ENCODE data around the gene TTC23.
"Not testable (repeated sequence)": the region's sequence is repeated elsewhere in the genome, so short reads cannot be mapped to it uniquely, and the experiment has no call there.

Gene TTC23

DNA sequence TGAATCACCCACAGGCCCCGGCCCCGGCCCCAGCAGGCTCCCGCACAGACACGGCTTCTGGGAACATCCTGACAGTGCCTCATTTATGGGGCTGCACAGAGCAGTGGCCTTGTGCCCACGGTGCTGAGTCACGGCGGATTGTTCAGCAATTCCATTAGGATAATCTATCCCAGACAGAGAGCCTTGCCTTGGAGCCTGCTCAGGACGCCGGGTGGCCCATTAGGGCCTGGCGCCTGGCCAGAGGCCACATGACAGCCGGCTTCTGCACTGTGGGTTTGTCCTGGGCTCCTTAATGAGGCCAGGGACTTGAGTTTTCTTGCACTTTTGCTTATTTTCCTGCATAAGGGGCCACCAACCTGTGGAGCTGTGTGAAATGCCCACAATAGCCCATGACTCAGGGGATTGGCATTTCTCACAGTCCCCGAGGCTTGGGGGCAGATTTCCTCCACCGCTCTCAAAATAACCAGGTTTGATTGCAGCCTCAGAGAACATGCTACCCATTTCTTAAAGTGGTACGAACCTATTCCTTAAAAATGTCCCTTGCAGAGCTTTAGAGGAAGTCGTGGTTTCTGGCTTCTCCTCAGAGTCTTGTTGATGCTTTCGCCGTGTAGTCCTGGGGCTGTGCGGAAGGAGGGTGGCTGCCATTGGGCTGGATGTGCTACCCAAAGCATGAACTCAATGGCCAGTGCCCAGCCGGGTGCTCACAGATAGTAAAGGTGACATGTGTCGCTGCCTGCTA lies 125.5 kb downstream of the TTC23 start:
- in situ Hi-C loops (cut with MboI; ENCODE audit: low sequenced_read_pairs) = no loop called here

DNA sequence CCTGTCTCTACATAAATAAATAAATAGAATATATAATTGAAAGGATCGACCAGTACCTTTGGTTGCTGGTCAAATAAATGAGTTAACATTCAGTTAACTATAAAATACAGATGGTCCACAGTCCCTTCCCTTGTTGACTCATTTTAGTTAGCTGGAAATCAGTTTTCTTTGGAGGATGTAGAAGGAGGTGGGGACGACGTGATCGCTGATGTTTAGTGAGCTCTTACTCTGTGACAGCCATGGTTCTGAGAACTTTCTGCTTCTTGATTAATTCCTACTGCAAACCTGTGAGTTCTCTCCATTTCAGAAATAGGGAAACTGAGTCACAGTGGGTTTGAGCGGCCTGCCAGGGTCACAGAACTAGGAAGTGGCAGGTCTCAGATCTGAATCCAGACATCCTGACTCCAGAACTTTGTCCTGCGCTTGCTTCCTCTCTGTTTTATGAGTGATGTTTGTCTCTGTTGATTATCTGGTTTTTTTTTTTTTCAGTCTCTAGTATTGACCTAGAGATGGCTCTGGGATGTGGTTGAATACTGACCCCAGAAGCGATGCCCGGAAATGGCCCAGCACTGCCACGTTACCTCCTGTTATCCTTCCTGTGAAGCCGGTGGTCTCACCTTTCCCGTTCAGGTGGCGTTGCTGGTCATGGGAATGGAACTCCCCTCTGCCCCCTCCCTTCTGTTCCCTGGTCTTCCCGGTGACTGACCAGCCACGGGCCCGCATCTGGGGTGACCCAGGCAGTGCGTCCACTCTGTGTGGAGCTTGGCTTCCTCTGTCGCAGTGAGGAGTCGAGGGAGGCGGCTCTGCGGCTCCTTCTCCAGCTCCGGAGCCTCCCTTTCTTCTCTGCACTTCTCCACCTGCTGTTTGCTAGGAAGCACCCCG lies 126.3 kb downstream of the TTC23 start:
- in situ Hi-C loops (cut with MboI; ENCODE audit: low sequenced_read_pairs) = no loop called here

DNA sequence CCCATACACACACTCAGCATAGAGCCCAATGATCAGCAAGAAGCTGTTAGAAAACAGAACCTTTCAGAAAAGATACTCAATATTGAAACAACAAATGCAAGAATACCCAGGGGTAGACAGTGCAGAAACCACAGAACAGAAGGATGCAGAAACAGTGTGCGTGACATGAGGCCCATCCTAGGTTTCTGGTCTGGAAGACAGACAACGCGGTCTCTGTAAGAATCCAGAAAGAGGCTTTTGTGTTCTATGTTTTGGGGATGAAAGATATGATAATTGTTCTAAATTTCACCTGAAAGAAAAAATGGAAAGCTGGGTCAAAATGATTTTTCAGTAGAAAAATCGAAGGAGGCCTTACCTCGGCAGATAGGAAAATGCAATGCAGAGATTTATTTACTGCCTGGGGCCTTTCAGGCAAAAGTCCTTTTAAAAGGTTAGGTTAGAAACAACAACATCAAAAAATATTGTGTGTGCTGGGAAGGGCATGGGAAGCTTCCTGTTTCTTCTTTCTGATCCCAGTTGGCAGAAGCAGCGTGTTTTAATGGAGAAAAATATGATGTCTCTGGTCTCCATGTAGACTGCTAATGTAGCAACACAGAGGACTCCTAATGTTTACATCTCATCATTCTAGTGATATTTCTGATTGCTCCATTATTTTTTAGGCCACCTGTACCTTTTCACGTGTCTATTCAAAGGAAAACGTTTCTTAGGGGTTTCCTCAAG lies 127.5 kb downstream of the TTC23 start:
- in situ Hi-C loops (cut with MboI; ENCODE audit: low sequenced_read_pairs) = no loop called here

DNA sequence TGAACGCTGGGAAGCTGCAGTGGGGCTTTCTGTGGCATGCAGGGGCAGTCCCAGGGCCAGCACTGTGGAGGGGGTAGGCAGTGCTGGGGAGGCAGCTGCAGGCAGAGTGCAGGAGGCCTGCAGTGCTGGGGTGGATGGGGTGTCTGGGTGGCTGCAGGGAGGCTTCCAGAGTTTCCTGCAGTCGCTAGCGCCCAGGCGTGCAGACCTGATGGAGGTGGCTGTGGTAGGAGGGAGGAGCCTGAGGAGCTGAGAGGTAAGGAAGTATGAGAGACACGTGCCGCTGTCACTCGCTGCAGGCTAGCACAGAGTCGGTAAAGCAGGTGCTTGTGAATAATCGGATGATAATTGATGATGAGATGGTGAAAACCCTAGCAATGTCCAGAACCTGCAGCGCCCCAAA lies 128.2 kb downstream of the TTC23 start:
- in situ Hi-C loops (cut with MboI; ENCODE audit: low sequenced_read_pairs) = no loop called here

DNA sequence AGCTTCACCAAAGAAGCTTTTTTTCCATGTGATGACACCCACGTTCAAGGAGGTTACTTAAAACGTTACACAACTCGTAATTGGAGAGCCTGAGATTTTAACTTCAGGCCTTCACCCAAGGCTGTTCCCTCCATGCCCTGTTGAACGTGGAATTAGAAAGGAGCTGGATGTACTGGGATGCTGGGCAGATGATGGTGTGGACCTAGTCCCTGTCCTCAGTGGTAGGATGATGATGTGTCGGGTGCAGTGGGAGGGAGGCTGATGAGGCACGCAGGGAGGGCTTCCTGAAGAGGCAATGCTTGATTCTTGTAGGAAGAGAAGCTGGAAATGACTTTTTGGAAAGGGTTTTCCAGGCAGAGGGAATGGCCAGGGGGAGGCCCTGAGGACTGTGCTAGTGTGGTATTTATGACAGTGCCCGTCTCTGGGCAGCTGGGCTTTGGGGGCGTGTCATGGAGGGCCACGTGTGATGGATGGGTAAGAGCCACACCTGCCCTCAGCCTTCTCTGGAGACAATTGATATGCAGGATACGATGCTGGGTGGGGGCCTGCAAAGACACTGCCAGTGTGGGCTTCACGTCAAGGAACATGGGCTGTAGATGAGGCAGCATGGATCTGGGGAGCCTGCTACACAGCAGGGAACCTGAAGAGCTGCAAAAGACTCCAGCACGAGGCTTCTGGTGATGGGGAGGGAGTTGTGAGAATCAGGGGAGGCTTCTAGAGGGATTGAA lies 129.2 kb downstream of the TTC23 start:
- in situ Hi-C loops (cut with MboI; ENCODE audit: low sequenced_read_pairs) = no loop called here

DNA sequence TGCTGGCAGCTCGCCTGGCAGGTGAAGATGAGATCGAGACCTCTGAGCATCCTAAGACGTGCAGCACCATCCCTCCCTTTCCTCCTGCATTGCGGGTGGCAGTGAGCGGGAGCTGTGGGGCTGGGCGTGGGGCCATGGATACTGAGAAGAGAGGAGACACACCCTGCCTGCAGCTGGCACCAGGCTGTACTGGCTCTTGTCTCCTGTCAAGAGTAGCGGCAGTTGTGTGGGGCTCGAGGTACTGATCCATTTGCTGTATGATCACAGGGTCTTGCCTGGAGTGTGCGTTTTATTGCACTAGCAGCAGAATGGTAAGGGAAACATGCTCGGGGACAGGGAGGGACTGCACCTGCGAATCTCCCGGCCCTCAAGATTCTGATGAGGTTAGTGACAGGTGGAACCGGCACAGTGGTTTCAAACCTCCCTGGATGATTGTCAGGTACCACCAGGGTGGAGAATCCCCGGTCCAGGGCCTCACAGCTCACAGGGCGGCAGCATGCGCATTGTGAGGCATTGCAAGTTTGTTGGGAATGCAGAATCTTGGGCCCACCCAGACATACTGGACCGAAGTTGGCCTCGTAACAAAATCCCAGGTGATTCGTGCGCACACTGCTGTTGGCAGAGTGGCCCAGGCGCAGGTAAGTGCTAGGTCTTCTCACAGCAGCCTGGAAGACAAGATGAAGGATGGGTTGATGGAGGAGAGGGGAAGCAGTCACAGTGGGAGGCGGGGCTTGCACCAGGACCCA lies 130.4 kb downstream of the TTC23 start:
- in situ Hi-C loops (cut with MboI; ENCODE audit: low sequenced_read_pairs) = no loop called here

DNA sequence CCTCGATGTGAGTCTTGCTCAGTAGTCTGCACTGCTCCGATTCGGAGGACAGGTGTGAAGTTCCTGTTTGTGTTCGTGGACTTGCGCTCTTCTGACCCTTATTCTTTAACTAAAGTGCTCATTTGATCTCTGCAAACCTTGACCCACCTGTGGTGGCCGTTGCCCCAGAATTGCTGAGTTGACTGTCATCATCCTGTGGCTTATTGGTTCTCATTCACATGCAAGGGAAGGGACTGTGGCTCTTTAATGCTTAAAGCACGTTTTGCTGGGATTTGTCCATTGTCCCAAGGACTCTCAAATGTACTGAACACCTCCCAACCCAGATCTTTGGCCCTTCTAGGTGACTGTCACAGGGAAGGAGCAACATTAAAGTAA lies 131.1 kb downstream of the TTC23 start:
- in situ Hi-C loops (cut with MboI; ENCODE audit: low sequenced_read_pairs) = no loop called here

DNA sequence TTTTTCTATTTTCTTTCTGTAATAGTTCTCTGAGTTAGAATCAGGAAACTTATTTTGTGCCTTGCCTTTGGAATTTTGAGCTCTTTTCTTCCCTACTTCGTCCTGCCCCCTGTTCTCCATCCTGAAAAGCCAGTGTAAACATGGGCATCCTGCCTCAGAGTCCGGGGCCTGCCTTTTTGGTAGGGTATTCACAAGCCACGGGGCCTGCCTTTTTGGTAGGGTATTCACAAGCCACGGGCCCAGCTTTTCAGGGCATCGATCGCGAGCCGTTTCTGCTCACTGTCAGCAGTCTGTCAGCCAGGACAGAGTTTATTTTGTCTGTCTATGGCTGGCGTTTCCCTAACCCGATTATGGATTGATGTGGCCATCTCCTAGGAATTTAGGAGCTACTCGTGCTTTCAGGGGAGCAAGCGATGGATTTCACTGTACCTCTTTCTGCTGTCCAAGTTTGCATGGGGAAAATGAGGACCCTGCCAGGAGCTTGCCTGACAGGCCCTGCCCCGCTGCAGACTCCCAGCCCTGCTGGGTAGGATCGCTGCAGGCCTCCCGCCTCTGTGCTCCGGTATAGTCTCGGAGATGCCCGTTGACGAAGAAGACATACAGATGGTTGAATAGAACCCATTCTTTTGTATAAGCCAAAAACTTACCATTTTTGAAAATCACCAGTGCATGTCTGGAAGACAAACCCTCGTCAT lies 131.7 kb downstream of the TTC23 start:
- in situ Hi-C loops (cut with MboI; ENCODE audit: low sequenced_read_pairs) = no loop called here

DNA sequence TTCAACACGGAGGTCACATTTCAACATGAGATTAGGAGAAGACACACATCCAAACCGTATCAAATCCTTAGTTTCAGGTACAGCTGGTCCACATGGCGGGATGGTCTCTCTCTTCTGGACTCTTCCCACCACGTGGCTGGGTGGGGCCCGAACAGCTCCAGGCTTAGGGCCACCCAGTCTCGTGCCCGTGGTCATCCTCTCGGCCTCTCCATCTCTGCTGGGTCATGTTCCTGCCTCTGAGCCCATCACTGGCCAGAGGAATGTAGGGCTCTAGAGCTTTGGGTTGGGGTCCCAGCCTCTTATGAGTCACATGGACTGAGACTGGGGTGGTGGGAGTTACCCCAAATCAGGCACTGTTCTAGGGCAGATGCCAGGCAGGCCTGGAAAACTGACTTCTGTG lies 132.3 kb downstream of the TTC23 start:
- in situ Hi-C loops (cut with MboI; ENCODE audit: low sequenced_read_pairs) = no loop called here

DNA sequence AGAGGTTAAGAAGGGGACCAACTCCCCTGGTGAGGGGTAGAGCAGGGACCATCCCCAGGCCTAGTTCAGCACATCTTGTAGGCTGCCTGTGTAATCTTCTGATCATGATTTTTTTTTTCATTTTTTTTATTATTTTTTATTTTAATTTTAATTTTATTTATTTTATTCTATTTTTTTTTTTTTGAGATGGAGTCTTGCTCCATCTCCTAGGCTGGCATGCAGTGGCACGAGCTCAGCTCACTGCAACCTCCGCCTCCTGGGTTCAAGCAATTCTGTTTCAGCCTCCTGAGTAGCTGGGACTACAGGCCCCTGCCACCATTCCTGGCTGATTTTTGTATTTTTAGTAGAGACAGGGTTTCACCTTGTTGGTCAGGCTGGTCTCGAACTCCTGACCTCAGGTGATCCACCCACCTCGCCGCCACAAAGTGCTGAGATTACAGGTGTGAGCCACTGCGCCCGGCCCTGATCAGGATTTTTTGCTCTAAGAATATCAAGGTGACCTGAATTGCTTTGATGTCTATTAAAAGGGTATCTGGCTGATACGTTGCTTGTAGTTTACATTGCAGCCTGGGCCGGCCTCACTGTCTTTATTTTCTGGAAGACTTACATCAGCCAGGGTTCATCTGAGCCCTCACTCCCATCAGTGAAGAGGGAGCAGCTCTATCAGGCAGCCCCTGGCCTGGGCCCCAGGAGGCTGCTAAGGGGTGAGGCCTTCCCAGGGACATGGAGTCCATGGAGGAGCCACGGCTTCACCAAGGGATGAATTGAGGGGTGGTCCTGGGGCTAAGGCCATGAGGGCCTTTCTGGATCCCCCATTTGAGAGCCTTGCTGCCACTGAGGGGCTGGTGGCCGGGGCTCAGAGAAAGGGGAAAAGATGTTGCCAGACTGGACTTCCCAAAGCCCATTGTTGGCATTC lies 133.8 kb downstream of the TTC23 start:
- in situ Hi-C loops (cut with MboI; ENCODE audit: low sequenced_read_pairs) = no loop called here

DNA sequence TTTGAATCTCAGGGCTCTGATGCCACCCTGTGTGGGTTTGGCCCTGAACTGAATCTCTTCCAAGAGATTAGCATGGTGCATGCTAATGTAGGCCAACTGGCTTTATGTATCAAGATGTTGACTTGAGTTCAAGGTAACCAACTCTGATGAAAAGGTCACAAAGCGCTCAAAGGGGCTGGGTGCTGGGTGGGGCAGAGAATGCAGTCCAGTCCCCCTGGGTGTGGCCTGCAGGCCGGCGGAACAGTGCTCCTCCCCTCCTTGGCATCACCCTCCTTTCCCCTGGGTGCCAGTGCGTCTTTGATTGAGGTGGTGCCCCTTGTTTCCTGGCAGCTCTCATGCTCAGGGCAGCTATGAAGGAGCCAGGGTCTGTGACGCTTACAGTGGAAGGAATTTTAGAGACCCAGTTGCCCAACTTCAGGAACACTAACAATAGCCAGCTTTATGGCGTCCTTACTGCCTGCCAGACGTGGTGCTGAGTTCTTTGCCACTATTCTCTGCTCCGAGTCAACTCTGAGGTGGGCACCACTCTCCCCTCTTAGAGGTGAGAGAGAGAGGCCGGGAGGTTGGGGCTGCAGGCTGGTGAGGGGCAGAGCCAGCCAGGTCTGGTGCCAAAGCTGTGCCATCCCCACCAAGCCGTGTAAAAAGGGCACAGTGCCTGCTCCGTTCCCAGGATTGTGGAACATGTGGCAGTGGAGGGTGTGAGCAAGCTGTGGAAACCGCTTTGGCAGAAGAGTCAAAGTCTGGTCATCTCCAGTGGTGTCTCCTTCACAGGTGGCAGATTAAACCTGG lies 134.7 kb downstream of the TTC23 start:
- in situ Hi-C loops (cut with MboI; ENCODE audit: low sequenced_read_pairs) = no loop called here

DNA sequence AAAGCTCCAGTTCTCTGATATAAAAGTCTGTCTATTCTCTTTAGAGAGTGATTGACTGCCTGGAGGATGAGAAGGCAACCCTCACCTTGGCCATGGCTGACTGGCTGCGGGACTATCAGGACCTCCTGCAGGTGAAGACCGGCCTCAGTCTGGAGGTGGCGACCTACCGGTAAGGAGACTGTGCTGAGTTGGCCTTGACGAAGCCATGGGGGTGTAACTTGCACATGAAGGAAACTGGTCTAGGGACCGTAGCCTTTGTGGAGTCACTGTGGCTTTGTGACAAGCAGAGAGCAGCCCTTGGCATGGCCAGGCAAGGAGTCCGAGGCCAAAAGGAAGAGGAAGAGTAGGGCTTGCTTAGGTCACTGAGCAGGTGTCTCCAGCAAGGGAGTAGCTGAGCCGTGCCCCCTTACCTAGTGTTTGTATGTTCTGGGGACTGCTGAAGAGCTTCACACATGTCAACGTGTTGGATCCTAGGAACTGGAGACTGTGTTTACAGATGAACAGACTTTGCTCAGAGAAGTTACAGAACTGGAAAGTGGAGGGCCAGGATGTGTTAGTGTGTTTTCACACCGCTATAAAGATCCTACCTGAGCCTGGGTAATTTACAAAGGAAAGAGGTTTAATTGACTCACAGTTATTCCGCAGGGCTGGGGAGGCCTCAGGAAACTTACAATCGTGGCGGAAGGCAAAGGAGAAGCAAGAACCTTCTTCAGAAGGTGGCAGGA lies 135.7 kb downstream of the TTC23 start:
- in situ Hi-C loops (cut with MboI; ENCODE audit: low sequenced_read_pairs) = no loop called here

DNA sequence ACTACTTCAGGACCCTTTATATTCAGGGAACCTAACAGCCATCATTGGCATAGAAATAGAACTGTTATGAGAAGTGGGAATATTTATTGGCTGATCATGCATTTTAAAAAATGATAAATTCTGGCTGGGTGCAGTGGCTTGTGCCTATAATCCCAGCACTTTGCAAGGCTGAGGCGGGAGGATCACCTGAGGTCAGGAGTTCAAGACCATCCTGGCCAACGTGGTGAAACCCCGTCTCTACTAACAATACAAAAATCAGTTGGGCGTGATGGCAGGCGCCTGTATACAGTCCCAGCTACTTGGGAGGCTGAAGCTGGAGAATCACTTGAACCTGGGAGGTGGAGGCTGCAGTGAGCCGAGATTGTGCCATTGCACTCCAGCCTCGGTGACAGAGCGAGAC lies 137.7 kb downstream of the TTC23 start:
- in situ Hi-C loops (cut with MboI; ENCODE audit: low sequenced_read_pairs) = not testable (repeated sequence)

DNA sequence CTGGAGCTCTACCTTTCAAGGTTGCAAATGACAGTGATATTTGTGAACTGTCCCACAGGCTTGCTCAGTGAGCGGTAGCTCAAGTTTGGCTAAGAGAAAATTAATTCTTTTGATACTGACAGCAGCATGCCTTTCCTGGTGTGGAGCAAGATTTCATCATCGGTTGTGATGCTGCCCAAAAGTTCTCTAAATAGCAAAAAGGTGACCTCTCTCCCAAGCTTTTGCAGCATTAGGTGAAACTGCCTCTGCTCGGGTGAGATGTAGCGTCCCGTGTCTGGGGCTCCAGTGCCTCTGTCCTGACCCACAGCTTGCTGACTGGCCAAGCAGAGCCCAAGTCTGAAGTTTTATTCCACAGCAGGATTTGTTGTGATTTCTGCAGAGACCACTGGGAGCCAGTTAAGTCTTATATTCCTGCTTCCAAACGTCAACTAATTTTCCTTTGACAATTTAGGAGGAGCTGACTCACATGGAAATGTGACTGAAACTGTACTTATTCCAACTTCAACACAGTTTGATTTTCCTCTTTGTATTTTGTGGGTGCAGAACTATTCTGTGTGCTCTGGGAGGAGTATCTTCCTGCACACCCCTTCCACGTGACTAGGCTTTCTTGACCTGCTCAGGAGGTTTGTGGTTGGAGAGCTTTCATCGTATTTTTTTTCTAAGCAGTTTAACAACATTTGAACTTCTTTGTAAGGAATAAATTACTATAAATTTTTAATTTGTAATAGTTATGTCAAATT lies 138.6 kb downstream of the TTC23 start:
- in situ Hi-C loops (cut with MboI; ENCODE audit: low sequenced_read_pairs) = no loop called here

DNA sequence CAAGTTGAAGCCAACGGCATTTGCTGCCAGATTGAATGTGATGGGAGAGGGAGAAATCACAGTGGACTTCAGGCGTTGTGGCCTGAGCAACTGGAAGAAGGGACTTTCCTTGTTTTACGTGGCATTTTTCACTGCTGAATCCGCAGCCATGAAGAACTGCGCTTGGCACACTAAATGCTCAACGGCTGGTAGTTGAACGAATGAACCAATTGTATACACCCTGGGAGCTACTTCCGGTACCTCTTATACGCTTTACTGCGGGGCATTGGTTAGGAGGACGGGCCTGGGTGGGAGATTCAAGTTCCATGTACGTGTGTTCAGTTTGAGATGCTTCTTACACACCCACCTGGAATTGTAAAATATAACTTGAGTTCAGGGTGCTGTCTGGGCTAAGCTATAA lies 139.3 kb downstream of the TTC23 start:
- in situ Hi-C loops (cut with MboI; ENCODE audit: low sequenced_read_pairs) = no loop called here

DNA sequence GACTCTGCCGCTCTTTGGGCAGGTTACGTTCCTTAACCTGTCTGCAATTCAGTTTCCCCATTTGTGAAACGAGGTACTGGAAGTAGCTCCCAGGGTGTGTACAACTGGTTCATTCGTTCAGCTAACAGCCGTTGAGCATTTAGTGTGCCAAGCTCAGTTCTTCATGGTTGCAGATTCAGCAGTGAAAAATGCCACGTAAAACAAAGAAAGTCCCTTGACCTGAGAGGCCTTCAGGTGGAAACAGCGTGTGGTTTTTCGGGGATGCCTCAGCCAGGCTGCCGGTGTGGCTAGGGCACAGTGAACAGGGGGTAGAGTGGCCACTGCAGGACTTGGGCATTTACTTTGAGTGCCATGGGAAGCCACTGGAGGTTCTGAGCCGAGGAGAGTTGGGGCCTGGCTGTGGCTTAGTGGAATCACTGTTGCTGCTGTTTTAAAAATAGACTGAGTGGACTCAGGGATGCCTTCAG lies 139.8 kb downstream of the TTC23 start:
- in situ Hi-C loops (cut with MboI; ENCODE audit: low sequenced_read_pairs) = no loop called here
